Measurements from ENCODE around the gene CTSS.

Gene CTSS

GRCh38 chr1:150696995-150697927 lies 68.3 kb downstream of the CTSS start, which contains the start of gene GOLPH3L:
Gene GOLPH3L (minus strand): TSS chr1:150697154. CDS start chr1:150694838, 2,316 bp downstream.
- DNase-seq (ENCODE audit: low read depth), result peak; percentile 92

GRCh38 chr1:150696590-150696989 lies 69.0 kb downstream of the CTSS start:
- DNase-seq (ENCODE audit: low read depth), result no peak

GRCh38 chr1:150696162-150696561 lies 69.4 kb downstream of the CTSS start:
- no peak for DNase-seq (ENCODE audit: low read depth)

GRCh38 chr1:150695561-150695960 lies 70.0 kb downstream of the CTSS start:
- no peak for DNase-seq (ENCODE audit: low read depth)

- no peak for DNase-seq (ENCODE audit: low read depth)
Measured at GRCh38 chr1:150692720-150693119, 72.9 kb downstream of the CTSS start.

- no peak for DNase-seq (ENCODE audit: low read depth)
Measured at GRCh38 chr1:150688763-150689162, 76.8 kb downstream of the CTSS start.

- no peak for DNase-seq (ENCODE audit: low read depth)
Measured at GRCh38 chr1:150686275-150686674, 79.3 kb downstream of the CTSS start.

- no peak for DNase-seq (ENCODE audit: low read depth)
Measured at GRCh38 chr1:150683914-150684313, 81.7 kb downstream of the CTSS start.

All from HS-27A (cell line).